DND-41 (cell line): ENCODE measurements around the gene CD300LG.

Experiments
- EZH2 ChIP-seq: IDR thresholded peaks from 3 replicates; pipeline ENCODE4 v1.6.1; 2012; ENCODE audit warnings: borderline replicate concordance, low read depth, mild to moderate bottlenecking, moderate library complexity, low read length, inconsistent platforms; ENCODE audit not compliant: severe bottlenecking
- TF ChIP-seq, protein P1 (sequence below): IDR thresholded peaks from 2 replicates; pipeline ENCODE4 v1.5.1; 2012; ENCODE audit warnings: borderline replicate concordance, low read length, moderate library complexity, mild to moderate bottlenecking; ENCODE audit not compliant: poor library complexity, severe bottlenecking; ENCODE audit errors: extremely low read depth

GRCh38 chr17:43900183-43900857 is 53.3 kb downstream of the CD300LG start:
- TF ChIP-seq, protein P1, sequence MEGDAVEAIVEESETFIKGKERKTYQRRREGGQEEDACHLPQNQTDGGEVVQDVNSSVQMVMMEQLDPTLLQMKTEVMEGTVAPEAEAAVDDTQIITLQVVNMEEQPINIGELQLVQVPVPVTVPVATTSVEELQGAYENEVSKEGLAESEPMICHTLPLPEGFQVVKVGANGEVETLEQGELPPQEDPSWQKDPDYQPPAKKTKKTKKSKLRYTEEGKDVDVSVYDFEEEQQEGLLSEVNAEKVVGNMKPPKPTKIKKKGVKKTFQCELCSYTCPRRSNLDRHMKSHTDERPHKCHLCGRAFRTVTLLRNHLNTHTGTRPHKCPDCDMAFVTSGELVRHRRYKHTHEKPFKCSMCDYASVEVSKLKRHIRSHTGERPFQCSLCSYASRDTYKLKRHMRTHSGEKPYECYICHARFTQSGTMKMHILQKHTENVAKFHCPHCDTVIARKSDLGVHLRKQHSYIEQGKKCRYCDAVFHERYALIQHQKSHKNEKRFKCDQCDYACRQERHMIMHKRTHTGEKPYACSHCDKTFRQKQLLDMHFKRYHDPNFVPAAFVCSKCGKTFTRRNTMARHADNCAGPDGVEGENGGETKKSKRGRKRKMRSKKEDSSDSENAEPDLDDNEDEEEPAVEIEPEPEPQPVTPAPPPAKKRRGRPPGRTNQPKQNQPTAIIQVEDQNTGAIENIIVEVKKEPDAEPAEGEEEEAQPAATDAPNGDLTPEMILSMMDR = no peak
- TF ChIP-seq EZH2 = no peak
